Measurements from ENCODE around the gene CTDNEP1.
A peak's percentile ranks its signal among the peaks of the same experiment; 100 is the strongest.

Gene CTDNEP1

DNA sequence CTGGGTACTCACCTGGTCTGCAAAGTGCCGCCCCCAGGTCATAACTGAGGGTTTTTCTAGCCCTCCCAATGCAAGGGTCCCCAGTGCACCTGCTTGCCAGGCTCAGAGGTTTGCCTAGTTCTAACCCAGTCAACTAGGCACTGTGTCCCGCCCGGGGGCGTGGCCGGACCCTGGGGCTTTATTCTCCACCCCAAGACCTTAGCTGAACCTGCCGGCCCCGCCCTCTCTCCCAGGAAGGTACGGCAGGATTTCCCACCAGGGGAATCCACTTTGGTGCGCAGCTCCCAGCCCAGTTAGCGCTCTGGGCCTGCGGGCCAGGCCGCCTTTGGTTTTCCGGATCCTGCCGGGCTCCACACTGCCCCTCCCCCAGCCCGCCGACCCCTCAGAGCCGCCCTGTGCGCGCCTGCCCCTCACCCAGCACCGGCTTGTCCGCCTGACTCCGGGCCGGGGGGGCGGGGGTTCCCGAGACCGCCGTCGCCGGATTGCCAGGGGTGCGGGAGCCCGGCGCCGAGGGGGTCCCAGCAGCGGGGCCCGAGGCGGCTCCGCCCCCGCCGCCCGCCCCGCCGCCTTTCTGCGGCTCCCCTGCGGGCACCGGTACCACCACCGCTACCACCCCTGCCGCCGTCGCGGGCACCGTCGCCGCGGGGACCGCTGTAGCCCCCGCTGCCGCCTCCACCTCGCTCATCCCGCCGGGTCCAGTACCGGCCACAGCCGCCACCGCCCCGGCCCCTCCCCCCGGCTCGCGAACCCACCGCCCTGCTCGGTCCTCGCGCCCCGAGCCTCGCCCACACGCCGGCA is 42.5 kb upstream of the CTDNEP1 start:
- Histone ChIP-seq H3K27me3 (ENCODE audit: insufficient read depth, low read length) (peaks cover 21% of the 10 kb centered on the region), H2BK5ac (ENCODE audit: low read depth, low read length, poor library complexity) (no peak overlapping the region), H3K23ac (ENCODE audit: low read length) (no peak overlapping the region), H3K14ac (ENCODE audit: low read length) (no peak overlapping the region), H2BK12ac (ENCODE audit: low read length) (no peak overlapping the region), H4K91ac (ENCODE audit: low read depth, low read length) (no peak overlapping the region), H3K9ac (ENCODE audit: low read length) (no peak overlapping the region), H3K27ac (ENCODE audit: low read depth, low read length) (no peak overlapping the region), H3K36me3 (ENCODE audit: control insufficient read depth in 1 of 2, insufficient read depth in 2 of 2, low read length in 2 of 2) (no peaks in the 10 kb centered on the region), H3K9me3 (ENCODE audit: insufficient read depth, low read depth, low read length) (peaks cover 5% of the 10 kb centered on the region), H2AK5ac (ENCODE audit: low read length) (no peak overlapping the region), H3K4me2 (ENCODE audit: low read length) (peak overlapping the region; percentile 38), H2BK120ac (ENCODE audit: insufficient read depth, low read length, poor library complexity) (no peak overlapping the region), H4K12ac (ENCODE audit: low read depth, low read length) (no peak overlapping the region), H2AFZ (ENCODE audit: insufficient read depth, low read length, poor library complexity) (no peak overlapping the region), H3K18ac (ENCODE audit: low read length) (no peak overlapping the region), H3K4me3 (ENCODE audit: low read depth, low read length) (no peak overlapping the region), H3K79me2 (ENCODE audit: control insufficient read depth, insufficient read depth, low read length, poor library complexity) (no peaks in the 10 kb centered on the region), H3K4me1 (ENCODE audit: control insufficient read depth in 1 of 2, insufficient read depth in 2 of 2, low read length in 2 of 2) (peaks cover 4 to 8% of the 10 kb centered on the region in 2 experiments), H4K8ac (ENCODE audit: low read depth, low read length) (no peak overlapping the region), H3K79me1 (ENCODE audit: low read length) (no peaks in the 10 kb centered on the region), H3K4ac (ENCODE audit: low read depth, low read length) (no peak overlapping the region)
- DNase-seq: peak; percentile 27 to 54
- WGBS (ENCODE audit: extremely low coverage, insufficient coverage, insufficient read length): no CpG with 5 or more reads among the region's 75 CpGs

DNA sequence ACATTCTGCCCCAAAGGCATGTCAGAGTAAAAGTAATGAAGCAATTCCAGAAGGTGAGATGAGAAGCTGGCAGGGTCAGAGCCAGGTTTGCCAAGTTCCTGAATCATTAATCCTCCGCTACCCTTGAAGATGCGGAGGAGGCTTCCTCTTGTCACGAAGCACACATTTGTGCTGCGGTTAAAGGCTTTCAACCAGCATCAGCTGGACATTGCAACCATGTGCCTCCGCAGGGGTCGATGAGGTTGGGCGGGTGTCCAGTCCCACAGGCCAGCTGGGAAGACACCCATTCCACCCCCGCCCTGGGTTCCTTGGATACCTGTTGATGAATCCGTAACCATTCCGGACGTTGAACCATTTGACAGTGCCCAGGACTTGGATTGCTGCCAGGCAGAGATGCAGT is 41.6 kb upstream of the CTDNEP1 start:
- H3K18ac ChIP-seq (ENCODE audit: low read length): no peak overlapping the region
- H3K4me3 ChIP-seq (ENCODE audit: low read depth, low read length): no peak overlapping the region
- peaks cover 4 to 8% of the 10 kb centered on the region in 2 experiments for H3K4me1 ChIP-seq (ENCODE audit: control insufficient read depth in 1 of 2, insufficient read depth in 2 of 2, low read length in 2 of 2)
- no peak overlapping the region for H3K14ac ChIP-seq (ENCODE audit: low read length)
- no peaks in the 10 kb centered on the region for H3K79me2 ChIP-seq (ENCODE audit: control insufficient read depth, insufficient read depth, low read length, poor library complexity)
- peaks cover 23% of the 10 kb centered on the region for H3K27me3 ChIP-seq (ENCODE audit: insufficient read depth, low read length)
- H3K9ac ChIP-seq (ENCODE audit: low read length): no peak overlapping the region
- no peak overlapping the region for H2BK12ac ChIP-seq (ENCODE audit: low read length)
- no peak overlapping the region for H3K27ac ChIP-seq (ENCODE audit: low read depth, low read length)
- no peak overlapping the region for H3K4ac ChIP-seq (ENCODE audit: low read depth, low read length)
- no peak overlapping the region for H2BK120ac ChIP-seq (ENCODE audit: insufficient read depth, low read length, poor library complexity)
- no peaks in the 10 kb centered on the region for H3K36me3 ChIP-seq (ENCODE audit: control insufficient read depth in 1 of 2, insufficient read depth in 2 of 2, low read length in 2 of 2)
- WGBS (ENCODE audit: extremely low coverage, insufficient coverage, insufficient read length): no CpG with 5 or more reads among the region's 11 CpGs
- H4K91ac ChIP-seq (ENCODE audit: low read depth, low read length): no peak overlapping the region
- no peak for DNase-seq
- H3K4me2 ChIP-seq (ENCODE audit: low read length): no peak overlapping the region
- no peak overlapping the region for H3K23ac ChIP-seq (ENCODE audit: low read length)
- H3K9me3 ChIP-seq (ENCODE audit: insufficient read depth, low read depth, low read length): peaks cover 5% of the 10 kb centered on the region
- no peak overlapping the region for H4K8ac ChIP-seq (ENCODE audit: low read depth, low read length)
- no peak overlapping the region for H2AFZ ChIP-seq (ENCODE audit: insufficient read depth, low read length, poor library complexity)
- H2AK5ac ChIP-seq (ENCODE audit: low read length): no peak overlapping the region
- no peak overlapping the region for H2BK5ac ChIP-seq (ENCODE audit: low read depth, low read length, poor library complexity)
- H3K79me1 ChIP-seq (ENCODE audit: low read length): no peaks in the 10 kb centered on the region
- H4K12ac ChIP-seq (ENCODE audit: low read depth, low read length): no peak overlapping the region

DNA sequence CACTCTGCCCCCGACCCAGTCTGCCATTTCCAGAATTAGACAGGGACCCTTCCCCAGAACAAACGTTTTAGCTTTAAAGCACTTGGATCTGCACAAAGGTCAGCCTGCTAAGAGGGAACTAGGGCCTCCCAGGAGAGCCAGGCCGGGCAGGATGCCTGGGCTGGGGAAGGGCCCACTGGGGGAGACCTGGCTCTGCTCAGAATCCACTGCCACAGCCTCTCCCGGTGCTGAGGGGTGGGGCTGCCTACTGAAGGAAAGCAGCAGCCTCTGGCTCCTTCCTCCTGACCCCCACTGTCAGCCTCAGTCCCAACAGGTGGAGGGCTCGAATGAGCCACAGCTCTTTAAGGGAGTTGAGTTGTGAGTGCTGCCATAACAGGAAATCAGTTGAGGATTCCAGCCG is 41.2 kb upstream of the CTDNEP1 start:
- no CpG with 5 or more reads among the region's 6 CpGs for WGBS (ENCODE audit: extremely low coverage, insufficient coverage, insufficient read length)
- no peak overlapping the region for H2BK5ac ChIP-seq (ENCODE audit: low read depth, low read length, poor library complexity)

DNA sequence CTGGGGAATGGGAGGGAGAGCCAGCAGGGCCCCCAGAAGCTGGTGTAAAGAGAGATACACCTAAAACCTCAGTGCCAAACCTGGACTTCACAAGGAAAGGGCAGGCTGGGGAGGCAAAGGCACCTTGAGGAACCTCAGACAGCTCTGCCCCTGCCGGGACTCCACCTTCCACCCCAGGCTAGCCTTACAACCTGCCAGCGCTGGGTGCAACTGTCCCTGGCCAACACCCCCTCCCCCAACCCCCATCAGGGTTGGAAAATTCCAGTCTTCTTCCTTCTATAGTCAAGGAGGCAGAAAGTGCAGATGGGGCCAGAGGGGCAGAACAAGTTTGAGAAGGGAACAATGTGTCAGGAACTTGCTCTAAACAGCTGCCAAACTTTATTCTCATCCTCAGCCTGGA is 40.7 kb upstream of the CTDNEP1 start:
- Histone ChIP-seq H3K23ac (ENCODE audit: low read length) (no peak overlapping the region), H3K4me1 (ENCODE audit: control insufficient read depth in 1 of 2, insufficient read depth in 2 of 2, low read length in 2 of 2) (peaks cover 4 to 8% of the 10 kb centered on the region in 2 experiments), H3K9me3 (ENCODE audit: insufficient read depth, low read depth, low read length) (peaks cover 5% of the 10 kb centered on the region), H3K27ac (ENCODE audit: low read depth, low read length) (no peak overlapping the region), H3K14ac (ENCODE audit: low read length) (no peak overlapping the region), H4K12ac (ENCODE audit: low read depth, low read length) (no peak overlapping the region), H3K18ac (ENCODE audit: low read length) (no peak overlapping the region), H3K4me3 (ENCODE audit: low read depth, low read length) (no peak overlapping the region), H4K91ac (ENCODE audit: low read depth, low read length) (no peak overlapping the region), H2BK12ac (ENCODE audit: low read length) (no peak overlapping the region), H2AK5ac (ENCODE audit: low read length) (no peak overlapping the region), H2AFZ (ENCODE audit: insufficient read depth, low read length, poor library complexity) (no peak overlapping the region), H3K79me2 (ENCODE audit: control insufficient read depth, insufficient read depth, low read length, poor library complexity) (no peaks in the 10 kb centered on the region), H3K27me3 (ENCODE audit: insufficient read depth, low read length) (peaks cover 23% of the 10 kb centered on the region), H4K8ac (ENCODE audit: low read depth, low read length) (no peak overlapping the region), H3K79me1 (ENCODE audit: low read length) (no peaks in the 10 kb centered on the region), H3K4ac (ENCODE audit: low read depth, low read length) (no peak overlapping the region), H3K4me2 (ENCODE audit: low read length) (no peak overlapping the region), H3K9ac (ENCODE audit: low read length) (no peak overlapping the region), H3K36me3 (ENCODE audit: control insufficient read depth in 1 of 2, insufficient read depth in 2 of 2, low read length in 2 of 2) (no peaks in the 10 kb centered on the region), H2BK5ac (ENCODE audit: low read depth, low read length, poor library complexity) (no peak overlapping the region), H2BK120ac (ENCODE audit: insufficient read depth, low read length, poor library complexity) (no peak overlapping the region)
- no peak for DNase-seq
- no CpG with 5 or more reads among the region's 2 CpGs for WGBS (ENCODE audit: extremely low coverage, insufficient coverage, insufficient read length)

More for the DNA sequence above, 41.2 kb upstream of the CTDNEP1 start:
- H3K4me1 ChIP-seq (ENCODE audit: control insufficient read depth in 1 of 2, insufficient read depth in 2 of 2, low read length in 2 of 2): peaks cover 4 to 8% of the 10 kb centered on the region in 2 experiments
- peaks cover 23% of the 10 kb centered on the region for H3K27me3 ChIP-seq (ENCODE audit: insufficient read depth, low read length)
- no peaks in the 10 kb centered on the region for H3K79me1 ChIP-seq (ENCODE audit: low read length)
- no peak overlapping the region for H3K4ac ChIP-seq (ENCODE audit: low read depth, low read length)
- no peak overlapping the region for H3K4me3 ChIP-seq (ENCODE audit: low read depth, low read length)
- H3K9me3 ChIP-seq (ENCODE audit: insufficient read depth, low read depth, low read length): peaks cover 5% of the 10 kb centered on the region
- H3K79me2 ChIP-seq (ENCODE audit: control insufficient read depth, insufficient read depth, low read length, poor library complexity): no peaks in the 10 kb centered on the region
- no peak overlapping the region for H4K91ac ChIP-seq (ENCODE audit: low read depth, low read length)
- H2BK12ac ChIP-seq (ENCODE audit: low read length): no peak overlapping the region
- H3K14ac ChIP-seq (ENCODE audit: low read length): no peak overlapping the region
- H3K36me3 ChIP-seq (ENCODE audit: control insufficient read depth in 1 of 2, insufficient read depth in 2 of 2, low read length in 2 of 2): no peaks in the 10 kb centered on the region
- no peak overlapping the region for H4K8ac ChIP-seq (ENCODE audit: low read depth, low read length)
- no peak for DNase-seq
- no peak overlapping the region for H3K9ac ChIP-seq (ENCODE audit: low read length)
- H3K18ac ChIP-seq (ENCODE audit: low read length): no peak overlapping the region
- H4K12ac ChIP-seq (ENCODE audit: low read depth, low read length): no peak overlapping the region
- no peak overlapping the region for H2AK5ac ChIP-seq (ENCODE audit: low read length)
- H2BK120ac ChIP-seq (ENCODE audit: insufficient read depth, low read length, poor library complexity): no peak overlapping the region
- H3K4me2 ChIP-seq (ENCODE audit: low read length): no peak overlapping the region
- H2AFZ ChIP-seq (ENCODE audit: insufficient read depth, low read length, poor library complexity): no peak overlapping the region
- no peak overlapping the region for H3K27ac ChIP-seq (ENCODE audit: low read depth, low read length)
- no peak overlapping the region for H3K23ac ChIP-seq (ENCODE audit: low read length)

All from trophoblast cell (in vitro differentiated cells and primary cell).